HepG2 (cell line): Measurements from ENCODE around the gene MRI1. TPM values are rescaled to one million over a fixed set of nuclear protein-coding genes. Genes with fewer than 3 reads are reported as not detected.

ENCODE experiments used
- ATAC-seq: fragments of 200-7000 bp; cut with Tn5 transposase; 3 replicates; pipeline ENCODE4 v1.9.1; 2020; ENCODE audit warnings: mild to moderate bottlenecking, moderate library complexity
- BruUV-seq: library from RNA; stranded (reverse); fragments of 400-500 nt; replicated peaks from 2 replicates; lab custom pipeline; 2021; lab: Mats Ljungman, UMichigan
- CTCF ChIA-PET: fragments of 300-600 bp; formaldehyde crosslinking; extraction: SDS; loops from one replicate; lab custom pipeline; 2021; ENCODE audit warnings: low total read pairs, inconsistent platforms, low intra/inter-chr PET ratio; lab: Yijun Ruan, JAX
- POLR2A ChIA-PET: fragments of 350-600 bp; sonication (Branson Sonifier 250); formaldehyde crosslinking; loops from one replicate; lab custom pipeline; 2020; ENCODE audit warnings: antibody characterized with exemption, inconsistent platforms; lab: Yijun Ruan, JAX
- DNase-seq: peaks from one replicate; pipeline ENCODE4 v3.0.0-alpha.2; 2015; ENCODE audit warnings: low spot score
- FAIRE-seq: peaks from 3 replicates; lab custom pipeline; 2011; peaks lifted over from hg19 to GRCh38; lab: Jason Lieb, UNC
- H2AFZ ChIP-seq: one replicate; pipeline ENCODE4 v1.6.1; 2011; ENCODE audit warnings: low read length, inconsistent platforms
- H3K27ac ChIP-seq: fragments of 300-600 bp; 3 replicates; pipeline ENCODE4 v1.8.0; 2011; ENCODE audit warnings: mixed run types, mild to moderate bottlenecking, mixed read lengths, low read length, inconsistent platforms; ENCODE audit not compliant: insufficient read depth; ENCODE audit errors: extremely low read length
- H3K27me3 ChIP-seq, 2 experiments: fragments of 200-600 bp in 1 of 2; 2 replicates in 1 of 2; 3 replicates in 1 of 2; pipeline versions ENCODE4 v1.6.0 to v1.8.0; 2011; ENCODE audit warnings: low read length in 2 of 2, mild to moderate bottlenecking in 2 of 2, moderate library complexity in 2 of 2, inconsistent platforms in 1 of 2; ENCODE audit not compliant: insufficient read depth in 2 of 2, control insufficient read depth in 1 of 2
- H3K36me3 ChIP-seq, 2 experiments: fragments of 200-600 bp in 1 of 2; replicated peaks in 1 of 2; 2 replicates in 1 of 2; 3 replicates in 1 of 2; pipeline versions ENCODE4 v1.5.1 to v1.8.0; 2011; ENCODE audit warnings: low read length in 2 of 2, inconsistent platforms in 1 of 2; ENCODE audit not compliant: insufficient read depth in 2 of 2, control insufficient read depth in 1 of 2
- H3K4me1 ChIP-seq: 2 replicates; pipeline ENCODE4 v1.5.1; 2012; ENCODE audit warnings: low read length, inconsistent platforms; ENCODE audit not compliant: insufficient read depth
- H3K4me2 ChIP-seq: 2 replicates; pipeline ENCODE4 v1.6.0; 2011; ENCODE audit warnings: low read depth, low read length, inconsistent platforms
- H3K4me3 ChIP-seq, 3 experiments: fragments of 200-600 bp in 1 of 3; sonication (generic), shearing (Covaris generic) in 1 of 3; replicated peaks in 1 of 3; 2 replicates each; pipeline ENCODE4 v1.5.1; 2011 to 2016; ENCODE audit warnings: low read length in 3 of 3, inconsistent platforms in 2 of 3, low read depth in 2 of 3, mild to moderate bottlenecking in 2 of 3, control low read depth in 1 of 3, mixed read lengths in 1 of 3; ENCODE audit not compliant: insufficient read depth in 1 of 3
- H3K79me2 ChIP-seq: one replicate; pipeline ENCODE4 v1.6.1; 2011; ENCODE audit warnings: low read length, inconsistent platforms; ENCODE audit not compliant: insufficient read depth
- H3K9ac ChIP-seq: 2 replicates; pipeline ENCODE4 v1.6.0; 2011; ENCODE audit warnings: mild to moderate bottlenecking, low read depth, low read length, inconsistent platforms; ENCODE audit not compliant: insufficient read depth
- H3K9me3 ChIP-seq: 2 replicates; pipeline ENCODE4 v1.5.1; 2012; ENCODE audit warnings: mild to moderate bottlenecking, low read length
- H4K20me1 ChIP-seq: 2 replicates; pipeline ENCODE4 v1.6.0; 2011; ENCODE audit warnings: inconsistent platforms, mild to moderate bottlenecking, low read length, moderate library complexity; ENCODE audit not compliant: insufficient read depth
- ELF1 ChIP-seq: sonication (generic); formaldehyde crosslinking; IDR thresholded peaks from 2 replicates; pipeline ENCODE4 v1.4.0; 2020; ENCODE audit warnings: missing genetic modification reagents
- HES4 ChIP-seq: sonication (generic); formaldehyde crosslinking; IDR thresholded peaks from 2 replicates; pipeline ENCODE4 v1.9.0; 2021; ENCODE audit warnings: mild to moderate bottlenecking, missing genetic modification reagents, borderline replicate concordance
- ISX ChIP-seq: sonication (generic); formaldehyde crosslinking; conservative IDR thresholded peaks from 2 replicates; pipeline ENCODE4 v1.5.0; 2020; ENCODE audit warnings: missing genetic modification reagents
- MYPOP ChIP-seq: sonication (generic); formaldehyde crosslinking; IDR thresholded peaks from 2 replicates; pipeline ENCODE4 v1.8.1; 2023; ENCODE audit warnings: mild to moderate bottlenecking, moderate library complexity, missing genetic modification reagents
- NAIF1 ChIP-seq: sonication (generic); formaldehyde crosslinking; IDR thresholded peaks from 2 replicates; pipeline ENCODE4 v1.5.0; 2020; ENCODE audit warnings: mild to moderate bottlenecking, missing genetic modification reagents, borderline replicate concordance
- RELA ChIP-seq: sonication (generic); formaldehyde crosslinking; IDR thresholded peaks from 2 replicates; pipeline ENCODE4 v1.4.0; 2020; ENCODE audit warnings: missing genetic modification reagents
- SRY ChIP-seq: sonication (generic); formaldehyde crosslinking; IDR thresholded peaks from 2 replicates; pipeline ENCODE4 v1.8.0; 2022; ENCODE audit warnings: mild to moderate bottlenecking, missing genetic modification reagents
- TCF7 ChIP-seq: sonication (generic); IDR thresholded peaks from 2 replicates; pipeline ENCODE4 v1.6.1; 2016; ENCODE audit warnings: antibody characterized with exemption, low read depth
- THAP9 ChIP-seq: sonication (generic); formaldehyde crosslinking; IDR thresholded peaks from 2 replicates; pipeline ENCODE4; 2020; ENCODE audit warnings: missing genetic modification reagents, mild to moderate bottlenecking, borderline replicate concordance
- ZNF619 ChIP-seq: sonication (generic); formaldehyde crosslinking; IDR thresholded peaks from 2 replicates; pipeline ENCODE4 v1.4.0; 2020; ENCODE audit warnings: mild to moderate bottlenecking, missing genetic modification reagents
- ZNF850 ChIP-seq: sonication (generic); formaldehyde crosslinking; conservative IDR thresholded peaks from 2 replicates; pipeline ENCODE4 v1.9.0; 2021; ENCODE audit warnings: mild to moderate bottlenecking, missing genetic modification reagents
- WGBS: methylation state at CpG from one replicate; pipeline ENCODE4 v1.1.6; 2017; ENCODE audit warnings: low lambda C conversion rate; 5-methylcytosine and 5-hydroxymethylcytosine counted together
- in situ Hi-C: cut with HindIII; loops from 2 replicates; pipeline ENCODE4 v1.10.0; 2017; ENCODE audit warnings: low pct_unique_long_range_greater_than_20kb; ENCODE audit not compliant: extremely low pct_ligation_motif_present
- intact Hi-C: fragments of 100-400 bp; cut with micrococcal nuclease; formaldehyde crosslinking; loops from one replicate; pipeline ENCODE4 v1.10.0; 2022; ENCODE audit not compliant: unreplicated experiment
- polyA plus RNA-seq, 8 experiments: library from polyadenylated mRNA; depleted of rRNA in 3 of 8; stranded (reverse) in 7 of 8; unstranded in 1 of 8; fragments of >200 nt; fragmentation: Illumina TruSeq in 4 of 8; extraction: Trizol in 4 of 8; gene quantifications; 2 replicates each; pipeline versions ENCODE4 v1.2.1 to v1.2.3, GENCODE V29; 2011 to 2016; ENCODE audit warnings: low read depth in 4 of 8, missing spikeins in 1 of 8, mixed read lengths in 1 of 8; ENCODE audit not compliant: insufficient read depth in 1 of 8
- total RNA-seq, 5 experiments: library from RNA; depleted of rRNA; stranded (reverse); fragments of >200 nt; fragmentation: Illumina TruSeq; extraction: Trizol; gene quantifications; 2 replicates each; pipeline ENCODE4 v1.2.3, GENCODE V29; 2016; ENCODE audit warnings: low read depth in 1 of 5

Gene MRI1
- total and polyA plus RNA-seq, 2 of the 13 experiments (the other 11 are each of a cell fraction or from before 2014, with no cell fraction given), result 20.1 to 20.6 TPM

- Histone ChIP-seq H3K4me3 (no peak overlapping the region), H3K79me2 (no peaks in the 10 kb centered on the region), H3K27me3 (no peaks in the 10 kb centered on the region; a peak in 1 of 5 replicates), H3K9ac (no peak overlapping the region), H3K9me3 (no peaks in the 10 kb centered on the region), H3K4me2 (no peak overlapping the region), H4K20me1 (no peaks in the 10 kb centered on the region), H3K4me1 (no peaks in the 10 kb centered on the region), H3K27ac (no peak overlapping the region), H3K36me3 (no peaks in the 10 kb centered on the region), H2AFZ (no peak overlapping the region)
- DNase-seq (no peak), ATAC-seq (no peak), FAIRE-seq (no peak)
- no peak for TF ChIP-seq ZNF850 (CRISPR knock-in tag)
- TF ChIP-seq NAIF1 (CRISPR knock-in tag), result no peak
- no peak for TF ChIP-seq HES4 (CRISPR knock-in tag)
- TF ChIP-seq THAP9 (CRISPR knock-in tag), result no peak
- no peak for TF ChIP-seq ISX (CRISPR knock-in tag)
- no peak for TF ChIP-seq TCF7
- no peak for TF ChIP-seq RELA (CRISPR knock-in tag)
- TF ChIP-seq ZNF619 (CRISPR knock-in tag), result no peak
- TF ChIP-seq ELF1 (CRISPR knock-in tag), result no peak
- no peak for TF ChIP-seq MYPOP (CRISPR knock-in tag)
- TF ChIP-seq SRY, result no peak
- intact Hi-C loops, result no loop called here
- in situ Hi-C loops, result no loop called here
- ChIA-PET CTCF (no interaction called here), POLR2A (no interaction called here)
- WGBS, result 41% methylated on average over 7 of the region's 11 CpGs
- no TSS peak for BruUV-seq
These were observed 48.2 kb downstream of the MRI1 start for GRCh38 chr19:13812544-13812943.
